ENCODE measurements around the gene CAMKMT.

The CAMKMT gene

DNA sequence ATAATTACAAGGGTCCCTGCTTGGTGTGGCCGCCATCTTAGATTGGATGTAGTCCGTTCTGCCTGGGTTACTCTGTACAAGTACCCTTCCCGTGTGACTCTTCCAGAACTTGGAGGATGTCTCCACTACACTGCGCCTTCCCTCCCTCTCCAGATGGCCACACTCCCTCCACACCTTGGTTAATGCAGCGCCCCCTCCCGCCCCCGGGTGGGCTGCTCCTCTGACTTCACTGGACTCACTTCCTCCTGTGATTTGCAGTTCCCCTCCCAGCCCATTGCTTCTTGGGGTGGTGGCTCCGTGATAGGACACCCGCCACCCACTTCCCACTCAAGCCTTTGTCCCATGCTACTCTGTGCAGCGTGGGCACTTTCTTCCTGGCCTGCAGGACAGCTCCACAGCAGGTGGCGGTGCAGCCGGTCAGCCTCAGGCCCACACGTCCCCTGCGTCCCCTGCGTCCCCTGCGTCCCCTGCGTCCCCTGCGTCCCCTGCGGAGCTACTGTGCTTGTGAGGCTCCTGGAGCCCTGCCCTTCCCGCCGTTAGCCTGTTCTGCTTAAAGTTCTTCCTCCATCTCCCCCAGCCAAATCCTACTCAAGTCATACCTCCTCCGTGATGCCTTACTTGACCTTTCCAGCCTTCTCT is 449.3 kb downstream of the CAMKMT start:
- DNase-seq = no peak

DNA sequence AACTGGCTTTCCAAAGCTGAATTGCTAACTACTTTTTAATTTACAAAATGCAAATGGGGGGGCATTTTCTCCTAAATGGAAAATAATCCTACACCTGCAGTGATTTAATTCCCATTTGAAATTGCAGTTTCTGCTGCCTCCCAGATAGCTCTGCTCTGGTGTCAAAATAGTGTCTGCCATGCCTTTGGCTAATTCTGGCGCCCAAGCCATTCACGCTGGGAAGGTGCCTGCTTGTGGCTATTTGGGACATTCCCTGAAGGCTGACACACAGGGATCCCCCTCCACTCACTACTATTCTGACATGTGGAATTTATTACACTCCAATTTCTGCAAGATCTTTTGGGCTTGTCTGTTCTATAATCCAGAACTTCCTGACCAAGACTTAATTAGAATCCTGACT is 451.4 kb downstream of the CAMKMT start:
- no peak for DNase-seq

DNA sequence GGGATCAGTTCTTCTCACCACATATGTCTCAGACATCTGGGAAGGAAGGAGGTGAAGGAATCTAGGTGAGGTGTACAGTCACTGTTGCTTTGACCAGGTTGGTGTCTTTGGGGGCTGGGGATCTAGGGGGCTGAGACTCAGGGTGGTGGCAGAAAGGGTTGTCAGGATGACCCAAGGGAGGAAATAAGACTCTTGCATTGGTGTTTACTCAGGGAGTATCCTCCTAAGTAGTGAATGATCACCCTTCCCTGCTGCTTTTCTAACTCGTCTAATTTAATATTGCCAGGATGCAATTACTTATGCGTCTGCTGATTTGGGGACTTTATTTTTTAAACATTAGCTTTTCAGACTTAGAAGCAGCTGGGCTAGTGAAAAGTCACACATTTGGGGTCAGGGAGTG is 451.9 kb downstream of the CAMKMT start:
- no peak for DNase-seq

DNA sequence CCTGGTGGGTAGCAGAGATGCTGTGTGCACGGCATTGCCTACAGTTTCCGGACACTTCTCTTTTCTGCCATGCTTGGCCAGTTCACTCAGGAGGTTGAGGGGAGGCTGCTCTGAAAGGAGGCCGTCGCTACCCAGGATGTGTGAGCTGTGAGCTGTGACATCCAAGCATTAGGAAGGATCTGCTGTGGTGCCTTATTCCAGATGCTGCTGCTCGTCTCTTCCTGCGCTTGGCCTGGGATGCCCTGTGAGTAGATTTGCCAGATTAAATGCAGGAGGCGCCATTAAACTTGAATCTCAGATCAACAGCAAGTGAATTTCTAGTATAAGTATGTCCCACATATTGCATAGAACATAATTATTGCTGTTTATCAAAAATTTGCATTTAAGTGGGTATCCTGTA is 455.5 kb downstream of the CAMKMT start:
- DNase-seq = no peak

DNA sequence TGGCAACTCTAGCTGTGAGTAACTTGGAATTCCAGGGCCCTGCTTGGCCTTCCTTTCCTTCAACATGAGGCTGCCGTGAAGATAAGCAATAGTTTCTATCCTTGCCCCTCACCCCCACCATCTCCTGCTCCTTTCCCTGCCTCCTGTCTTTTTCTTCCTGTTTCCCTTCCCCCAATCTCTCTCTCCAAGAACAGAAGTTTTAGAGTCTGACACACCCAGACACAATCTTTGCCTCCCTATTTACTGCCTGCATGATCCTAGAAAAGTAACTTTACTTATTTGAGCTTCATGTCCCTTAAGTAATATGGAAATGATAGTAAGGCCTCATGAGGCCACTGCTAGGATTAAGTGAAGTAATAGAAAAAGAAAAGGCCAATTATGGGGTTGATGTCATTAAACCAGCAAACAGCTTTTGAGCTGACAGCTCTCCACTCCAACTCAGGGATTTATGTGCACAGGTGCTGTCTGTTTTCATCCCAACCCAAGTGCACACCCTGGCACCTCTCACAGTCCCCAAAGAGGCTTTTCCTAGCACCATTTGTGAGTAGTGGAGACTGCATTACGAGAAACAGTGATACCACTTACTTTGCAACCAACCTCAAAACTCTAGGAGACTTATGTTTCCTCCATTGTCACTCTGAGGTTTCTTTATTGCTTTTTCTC is 456.1 kb downstream of the CAMKMT start:
- peak; percentile 78 for DNase-seq

DNA sequence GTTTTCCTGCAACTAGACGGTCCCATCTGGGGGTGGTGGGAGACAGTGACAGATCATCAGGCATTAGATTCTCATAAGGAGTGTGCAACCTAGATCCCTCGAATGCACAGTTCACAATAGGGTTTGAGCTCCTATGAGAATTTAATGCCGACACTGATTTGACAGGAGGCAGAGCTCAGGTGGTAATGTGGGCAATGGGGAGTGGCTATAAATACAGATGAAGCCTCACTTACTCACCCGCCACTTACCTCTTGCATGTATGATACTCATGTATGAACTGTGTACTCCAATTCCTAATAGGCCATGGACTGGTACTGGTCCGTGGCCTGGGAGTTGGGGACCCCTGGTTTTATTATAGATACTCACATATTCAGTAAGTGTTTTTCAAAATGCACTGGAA is 457.3 kb downstream of the CAMKMT start:
- DNase-seq = no peak

DNA sequence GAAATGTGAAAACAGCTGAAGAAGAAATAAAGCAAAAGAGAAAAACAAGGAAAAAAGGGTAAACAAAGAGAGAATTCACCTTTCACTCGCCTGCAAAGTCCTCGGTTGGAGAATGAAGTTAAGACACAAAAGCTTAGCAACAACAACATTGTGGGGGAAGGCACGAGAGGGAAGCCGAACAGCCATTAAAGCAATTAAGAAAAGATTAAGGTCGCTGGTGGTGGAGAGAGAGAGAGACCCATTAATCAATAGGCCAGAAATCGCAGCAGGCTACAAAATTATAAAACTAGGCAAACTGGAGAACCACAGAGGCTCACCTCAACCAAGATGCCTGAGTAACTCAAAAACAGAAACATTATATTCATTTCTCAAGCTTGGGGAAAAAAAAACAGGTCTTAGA is 459.8 kb downstream of the CAMKMT start:
- DNase-seq = no peak

DNA sequence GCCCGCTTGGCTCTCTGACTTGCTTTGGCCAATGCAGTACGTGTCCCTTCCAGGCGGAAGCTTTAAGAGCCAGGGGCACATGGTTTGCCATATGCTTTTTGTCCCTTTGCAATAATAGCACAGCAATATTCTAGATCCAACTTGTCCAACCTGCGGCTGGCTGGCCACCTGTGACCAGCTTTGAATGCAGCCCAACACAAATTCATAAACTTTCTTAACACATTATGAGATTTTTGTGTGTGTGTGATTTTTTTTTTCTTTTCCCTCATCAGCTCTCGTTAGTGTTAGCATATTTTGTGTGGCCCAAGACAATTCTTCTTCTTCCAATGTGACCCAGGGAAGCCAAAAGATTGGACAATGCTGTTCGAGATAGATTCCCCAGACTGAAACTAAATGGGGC is 460.4 kb downstream of the CAMKMT start:
- DNase-seq = no peak
